ENCODE results near the gene CTDP1. TPM values are rescaled to one million over a fixed set of nuclear protein-coding genes. Genes with fewer than 3 reads are reported as not detected.

CTDP1 gene
- total RNA-seq, 1 experiment from 2014 or later = 14.7 TPM

DNA sequence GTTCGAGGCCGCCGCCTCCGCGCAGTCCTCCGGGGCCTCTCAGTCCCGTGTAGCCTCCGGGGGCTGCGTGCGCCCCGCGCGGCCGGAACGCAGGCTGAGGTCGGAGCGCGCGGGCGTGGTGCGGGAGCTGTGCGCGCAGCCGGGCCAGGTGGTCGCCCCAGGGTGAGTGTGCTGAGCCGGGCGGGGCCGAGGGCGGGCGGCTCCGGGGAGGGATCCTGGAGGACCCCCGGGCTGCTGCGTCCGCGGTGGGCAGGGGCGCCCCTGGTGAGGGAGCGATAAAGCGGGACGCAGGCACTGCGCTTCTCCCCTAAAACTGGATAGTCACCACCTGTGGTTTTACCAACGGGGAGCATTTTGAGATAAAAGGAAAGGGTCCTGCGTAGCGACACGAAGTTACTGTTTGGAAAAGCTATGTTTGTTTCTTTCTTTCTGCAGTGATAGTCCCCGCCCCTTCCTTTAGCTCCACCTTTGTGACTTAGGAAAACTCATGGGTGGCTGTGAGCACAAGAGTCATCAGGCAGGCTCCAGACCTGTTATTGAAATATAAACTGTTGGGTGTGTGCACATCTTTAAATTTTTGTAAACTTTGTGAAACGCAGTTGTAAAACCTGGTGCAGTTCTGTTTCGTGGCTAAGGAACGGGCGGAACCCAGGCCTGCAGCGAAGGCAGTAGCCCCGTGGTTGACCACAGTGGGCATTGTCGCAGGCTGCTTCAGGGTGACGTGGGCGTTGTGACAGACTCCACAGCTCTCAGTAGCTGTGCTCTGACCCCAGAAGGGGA lies 687 bp downstream of the CTDP1 start:
- in situ Hi-C loops (cut with HindIII; ENCODE audit: low pct_unique_long_range_greater_than_20kb, low sequenced_read_pairs) = no loop called here
- DNase-seq (ENCODE audit: low read depth) = peak; percentile 47

DNA sequence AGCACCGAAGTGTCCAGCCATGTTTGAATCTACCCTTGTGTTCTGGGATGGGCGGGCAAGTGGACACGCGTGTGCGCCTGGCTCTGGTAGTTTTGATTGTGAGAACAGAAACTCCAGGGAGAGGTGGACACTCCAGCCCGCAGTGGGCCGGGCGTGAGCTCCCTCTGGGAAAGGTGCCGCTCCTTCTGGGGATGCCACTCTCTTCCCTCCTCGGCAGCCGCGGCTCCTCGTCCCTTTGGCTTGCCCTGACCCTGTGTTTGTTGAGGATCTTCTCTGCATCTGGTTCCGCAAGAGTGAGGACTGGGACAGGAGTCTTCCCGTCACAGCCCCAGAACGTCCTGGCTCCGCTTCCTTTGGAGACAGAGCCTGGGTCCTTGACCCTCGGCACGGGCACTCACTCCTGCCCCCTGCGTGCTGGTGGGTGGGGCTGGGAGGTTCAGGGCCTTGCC lies 1.3 kb downstream of the CTDP1 start:
- no peak for DNase-seq (ENCODE audit: low read depth)
- in situ Hi-C loops (cut with HindIII; ENCODE audit: low pct_unique_long_range_greater_than_20kb, low sequenced_read_pairs) = no loop called here

DNA sequence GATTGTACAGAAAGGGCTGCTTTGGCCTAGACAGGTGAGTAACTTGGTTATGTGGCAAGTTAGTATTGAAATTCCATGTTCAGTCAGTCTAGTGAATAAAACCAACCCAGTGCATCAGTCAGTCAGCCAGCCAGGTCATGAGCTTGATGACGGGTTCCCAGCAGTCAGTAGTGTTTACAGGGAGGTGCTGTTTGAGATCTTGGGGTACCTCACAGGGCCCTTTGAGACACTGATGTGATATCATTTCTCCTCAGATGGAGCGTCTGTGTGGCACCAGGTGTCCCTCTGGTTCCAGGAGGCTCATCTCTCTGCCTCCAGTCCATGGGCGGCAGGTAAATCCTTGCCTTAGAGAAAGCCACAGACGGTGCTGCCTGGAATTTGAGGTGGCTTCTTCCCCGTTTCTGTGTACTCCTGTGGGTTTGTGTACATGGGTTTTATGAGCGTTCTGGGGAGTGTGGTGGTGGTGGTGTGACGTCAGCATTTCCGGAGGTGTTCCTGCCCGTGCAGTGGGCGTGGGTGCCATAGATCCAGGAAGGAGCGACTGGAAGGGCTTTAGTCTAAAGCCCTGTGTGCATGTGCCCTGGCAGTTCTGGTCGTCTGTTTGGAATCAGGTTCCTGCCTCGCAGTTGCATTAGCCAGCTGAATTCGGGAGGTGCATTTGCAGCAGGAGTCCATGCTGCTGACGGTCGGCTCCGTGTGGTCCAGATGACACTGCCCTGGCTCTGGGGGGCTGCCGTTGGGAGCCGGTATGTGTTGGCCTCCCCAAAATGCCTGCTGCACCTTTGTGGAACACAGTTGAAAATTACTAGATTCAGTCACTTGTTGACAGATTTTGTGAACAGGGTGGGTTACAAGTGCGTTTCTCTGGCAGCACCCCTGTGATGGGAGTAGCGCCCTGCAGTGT lies 2.1 kb downstream of the CTDP1 start:
- in situ Hi-C loops (cut with HindIII; ENCODE audit: low pct_unique_long_range_greater_than_20kb, low sequenced_read_pairs) = no loop called here
- no peak for DNase-seq (ENCODE audit: low read depth)

DNA sequence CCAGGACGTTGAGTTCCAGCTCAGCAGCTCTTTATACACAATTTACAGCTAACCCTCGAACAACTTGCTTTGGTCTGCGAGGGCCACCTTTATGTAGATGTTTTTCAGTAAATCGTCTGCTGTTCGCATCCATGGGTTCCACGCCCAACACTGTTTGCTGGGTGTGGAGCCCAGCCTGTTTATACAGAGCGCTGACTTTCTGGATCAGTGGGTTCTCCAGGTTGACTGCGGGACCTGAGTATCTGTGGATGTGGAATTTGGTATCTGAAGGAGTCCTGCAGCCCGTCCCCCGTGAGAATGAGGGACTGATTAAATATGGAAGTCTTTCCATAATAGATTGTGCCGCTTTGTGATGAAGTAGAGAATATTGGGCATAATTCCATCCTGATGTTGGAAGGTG lies 2.9 kb downstream of the CTDP1 start:
- in situ Hi-C loops (cut with HindIII; ENCODE audit: low pct_unique_long_range_greater_than_20kb, low sequenced_read_pairs) = no loop called here
- no peak for DNase-seq (ENCODE audit: low read depth)

DNA sequence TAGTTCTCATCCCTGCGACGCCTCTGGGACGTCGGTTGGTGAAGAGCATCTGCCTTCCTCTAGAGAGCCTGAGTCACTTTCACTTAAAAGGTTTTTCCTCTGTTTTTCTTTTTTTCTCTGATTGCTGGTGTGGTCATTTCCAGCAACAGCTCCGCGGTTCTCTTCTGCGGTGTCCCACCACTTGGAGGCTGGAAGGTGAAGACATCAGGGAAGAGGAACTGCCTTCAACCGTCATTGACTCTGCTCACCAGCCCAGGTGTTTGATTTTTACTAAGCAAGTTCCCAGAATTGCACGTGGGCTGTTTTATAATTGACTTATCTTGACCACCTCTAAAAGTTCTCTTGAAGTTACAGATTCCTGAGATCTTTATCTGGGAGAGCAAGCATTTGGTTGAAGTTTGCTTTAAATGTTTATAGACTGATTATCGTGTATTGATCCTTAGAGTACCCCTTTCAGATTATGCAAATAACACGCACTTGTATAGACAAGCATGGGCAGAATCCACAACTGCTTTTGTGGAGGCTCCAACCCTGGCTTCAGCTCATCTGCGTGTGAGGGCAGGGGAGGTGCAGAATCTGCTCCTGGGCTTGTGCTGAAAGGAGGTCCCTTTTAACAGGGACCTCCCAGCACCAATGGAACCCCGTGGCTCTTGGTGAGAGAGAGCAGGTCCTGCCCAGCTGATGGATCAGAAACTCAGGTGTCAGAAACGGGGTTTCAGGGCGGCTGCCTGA lies 3.5 kb downstream of the CTDP1 start:
- in situ Hi-C loops (cut with HindIII; ENCODE audit: low pct_unique_long_range_greater_than_20kb, low sequenced_read_pairs) = no loop called here
- no peak for DNase-seq (ENCODE audit: low read depth)

DNA sequence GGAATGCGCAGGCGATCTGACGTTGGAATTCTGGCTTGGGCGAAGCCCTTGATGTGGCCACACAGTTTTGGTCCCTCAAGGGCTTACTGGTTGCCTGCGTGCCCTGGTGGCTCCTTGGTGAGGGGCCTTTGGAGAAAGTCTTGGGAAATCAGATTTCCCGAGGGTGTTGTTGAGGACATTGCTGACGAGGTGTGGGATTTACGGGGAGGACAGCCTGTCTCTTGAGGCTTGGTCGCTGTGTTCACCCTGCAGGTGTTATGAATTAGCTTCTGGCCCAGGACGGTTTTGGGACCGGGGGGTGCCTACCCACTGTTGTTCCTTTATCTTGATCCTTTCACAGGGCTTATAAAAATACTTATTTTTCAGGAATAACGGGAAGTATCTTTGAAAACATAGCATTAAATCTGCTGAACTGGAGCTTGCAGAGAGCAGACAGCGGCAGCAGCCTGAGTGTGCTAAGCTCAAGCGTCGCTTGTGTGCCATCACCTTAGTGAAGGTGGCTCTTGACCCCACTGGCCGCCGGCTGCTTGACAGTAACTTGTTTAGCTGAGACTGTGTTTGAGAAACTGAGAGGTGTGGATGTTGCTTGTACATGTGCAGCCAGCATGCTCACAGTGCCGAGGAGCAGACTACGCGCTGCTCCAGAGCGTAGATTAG lies 4.2 kb downstream of the CTDP1 start:
- in situ Hi-C loops (cut with HindIII; ENCODE audit: low pct_unique_long_range_greater_than_20kb, low sequenced_read_pairs) = no loop called here
- no peak for DNase-seq (ENCODE audit: low read depth)

DNA sequence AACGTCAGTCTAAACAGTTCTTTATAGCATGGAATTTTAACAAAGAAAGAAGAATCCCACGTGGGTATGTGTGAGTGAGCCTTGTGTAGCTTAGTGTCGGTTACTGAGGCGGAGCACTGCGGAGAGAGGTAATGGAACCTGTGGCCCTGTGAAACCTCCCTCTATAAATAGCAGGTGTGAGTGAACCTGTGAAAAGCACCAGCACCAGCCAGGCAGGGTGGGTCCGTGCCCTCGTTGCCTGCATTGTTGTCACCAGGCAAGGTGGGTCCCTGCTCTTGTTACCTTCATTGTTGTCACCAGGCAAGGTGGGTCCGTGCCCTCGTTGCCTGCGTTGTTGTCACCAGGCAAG lies 4.7 kb downstream of the CTDP1 start:
- in situ Hi-C loops (cut with HindIII; ENCODE audit: low pct_unique_long_range_greater_than_20kb, low sequenced_read_pairs) = no loop called here
- DNase-seq (ENCODE audit: low read depth) = no peak

DNA sequence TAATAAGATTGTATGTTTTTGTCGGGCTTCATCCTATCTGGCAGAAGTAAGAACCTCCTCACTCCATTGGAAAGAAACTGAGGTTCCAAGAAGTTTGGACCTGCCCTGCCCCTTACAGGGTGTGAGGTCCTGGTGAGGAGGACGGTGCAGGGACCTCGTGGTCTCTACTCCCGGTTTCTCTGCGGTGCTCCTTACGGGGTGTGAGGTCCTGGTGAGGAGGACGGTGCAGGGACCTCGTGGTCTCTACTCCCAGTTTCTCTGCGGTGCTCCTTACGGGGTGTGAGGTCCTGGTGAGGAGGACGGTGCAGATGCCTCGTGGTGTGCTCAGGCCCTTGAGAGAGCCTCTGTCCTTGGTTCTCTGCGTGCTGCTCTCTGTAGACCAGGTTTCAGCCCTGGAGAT lies 5.2 kb downstream of the CTDP1 start:
- DNase-seq (ENCODE audit: low read depth) = no peak
- in situ Hi-C loops (cut with HindIII; ENCODE audit: low pct_unique_long_range_greater_than_20kb, low sequenced_read_pairs) = no loop called here

DNA sequence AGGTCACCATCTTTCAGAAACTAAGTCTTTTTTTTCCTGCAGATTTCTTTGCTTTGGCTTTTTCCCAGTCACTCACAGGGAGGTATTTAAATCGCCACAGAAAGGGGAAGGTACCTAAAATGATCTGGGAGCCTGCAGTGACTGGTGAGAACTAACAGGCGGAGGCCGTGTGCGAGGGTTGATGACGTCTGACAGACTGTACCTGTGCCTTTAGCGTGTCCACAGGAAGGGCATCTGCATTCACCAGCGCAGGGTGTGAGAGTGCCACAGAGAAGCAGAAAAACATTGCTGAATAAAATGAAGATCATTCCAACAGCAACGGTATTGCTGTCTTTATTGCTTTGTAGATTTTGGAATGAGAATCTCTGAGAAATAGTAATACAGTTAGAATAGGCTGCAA lies 5.7 kb downstream of the CTDP1 start:
- DNase-seq (ENCODE audit: low read depth) = no peak
- in situ Hi-C loops (cut with HindIII; ENCODE audit: low pct_unique_long_range_greater_than_20kb, low sequenced_read_pairs) = no loop called here

DNA sequence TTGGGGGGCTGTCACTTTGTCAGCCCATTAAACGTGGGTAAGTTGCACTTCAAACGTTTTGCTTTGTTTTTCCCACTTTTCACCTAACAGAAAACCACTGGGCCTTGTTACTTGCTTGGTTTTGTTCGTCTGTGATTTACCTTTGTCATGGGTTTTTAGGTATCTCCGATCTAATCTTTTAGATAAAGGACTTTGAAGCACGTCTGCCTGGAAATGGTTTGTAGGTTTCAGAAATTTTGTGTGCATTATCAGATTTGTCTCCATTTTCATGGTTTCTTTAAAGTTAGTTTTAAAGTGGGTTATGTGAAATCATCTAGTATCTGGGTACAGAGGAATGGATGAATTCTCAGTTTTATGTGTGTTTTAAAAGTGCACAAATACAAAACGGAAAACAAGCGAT lies 6.4 kb downstream of the CTDP1 start:
- in situ Hi-C loops (cut with HindIII; ENCODE audit: low pct_unique_long_range_greater_than_20kb, low sequenced_read_pairs) = no loop called here
- no peak for DNase-seq (ENCODE audit: low read depth)

DNA sequence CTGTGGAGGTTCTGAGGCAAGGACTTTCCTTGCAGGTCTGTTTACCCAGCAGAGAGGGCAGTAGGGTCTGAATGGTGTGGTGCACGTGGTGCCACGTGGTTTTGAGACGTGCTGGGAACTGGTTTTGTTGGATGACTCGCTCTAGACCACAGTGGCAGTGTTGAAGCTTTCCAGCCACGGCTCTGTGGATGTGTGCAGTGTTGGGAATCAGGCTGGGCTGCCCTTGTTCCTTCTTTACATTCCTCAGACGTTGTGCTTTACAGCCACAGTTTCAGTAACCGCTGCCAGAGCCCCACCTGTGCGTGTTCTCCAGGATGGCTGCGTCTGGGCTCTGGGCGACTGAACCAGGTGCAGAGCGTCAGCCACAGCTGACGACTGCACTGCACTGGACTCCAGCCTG lies 8.2 kb downstream of the CTDP1 start:
- peak; percentile 3 for DNase-seq (ENCODE audit: low read depth)
- in situ Hi-C loops (cut with HindIII; ENCODE audit: low pct_unique_long_range_greater_than_20kb, low sequenced_read_pairs) = no loop called here

DNA sequence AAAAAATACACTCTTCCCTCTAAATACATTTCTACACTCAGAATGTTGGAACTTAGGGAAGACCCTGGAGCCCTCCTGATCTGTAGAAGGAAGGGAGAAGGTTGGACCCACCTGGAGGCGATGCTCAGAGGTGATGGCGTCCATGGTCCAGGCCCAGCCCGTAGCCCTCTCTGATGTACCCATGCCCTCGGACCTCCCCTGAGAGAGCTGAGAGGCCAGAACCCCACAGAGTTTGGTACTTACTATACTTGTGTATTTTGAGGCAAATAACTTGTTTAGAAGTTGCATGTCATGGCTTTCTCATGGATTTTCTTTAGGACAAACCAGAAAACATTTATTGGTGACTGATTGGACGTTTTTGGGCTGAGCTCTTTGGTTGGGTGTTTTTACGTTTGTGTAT lies 10.5 kb downstream of the CTDP1 start:
- DNase-seq (ENCODE audit: low read depth) = no peak
- in situ Hi-C loops (cut with HindIII; ENCODE audit: low pct_unique_long_range_greater_than_20kb, low sequenced_read_pairs) = no loop called here

DNA sequence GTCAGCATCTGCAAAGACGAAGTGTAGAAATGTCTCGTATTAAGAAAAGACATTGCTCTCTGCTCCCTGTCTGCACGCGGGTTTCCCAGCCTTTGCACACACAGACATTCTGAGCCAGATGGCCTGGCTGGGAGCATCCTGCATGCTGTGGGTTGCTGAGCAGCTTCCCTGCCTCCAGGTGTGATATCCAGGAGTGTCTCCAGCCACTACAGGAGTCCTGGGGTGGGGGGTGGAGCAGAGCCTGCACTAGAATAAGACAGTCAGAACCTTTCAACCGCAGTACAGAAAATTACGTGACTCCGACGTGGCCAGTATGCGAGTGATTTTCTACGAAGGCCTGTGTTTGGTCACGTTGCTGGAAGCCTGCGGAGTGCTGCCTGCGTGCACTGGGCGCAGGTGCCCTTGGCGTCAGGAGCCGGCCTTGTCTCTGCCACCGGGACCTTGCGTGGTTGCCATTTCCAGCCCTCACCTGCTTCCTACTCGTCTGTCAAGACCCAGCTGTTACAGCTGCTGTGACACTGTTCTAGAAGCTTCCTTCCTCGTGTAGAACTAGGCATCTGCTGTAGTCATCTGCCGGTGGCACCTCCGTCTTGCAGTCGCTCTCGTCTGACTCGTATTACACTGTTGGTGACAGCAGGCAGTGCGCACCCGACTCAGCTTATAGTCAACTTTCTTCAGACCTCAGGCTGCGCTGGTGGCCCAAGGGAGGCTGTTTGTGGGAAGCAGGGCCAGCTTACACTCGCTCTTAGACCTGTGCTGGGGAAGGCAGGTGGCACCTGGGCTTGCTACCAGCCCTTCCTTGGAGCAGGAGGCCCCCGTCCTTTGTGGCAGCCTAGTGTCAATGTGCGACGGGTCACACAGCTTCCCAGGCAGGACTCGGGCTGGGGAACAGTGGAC lies 11.2 kb downstream of the CTDP1 start:
- no peak for DNase-seq (ENCODE audit: low read depth)
- in situ Hi-C loops (cut with HindIII; ENCODE audit: low pct_unique_long_range_greater_than_20kb, low sequenced_read_pairs) = no loop called here

DNA sequence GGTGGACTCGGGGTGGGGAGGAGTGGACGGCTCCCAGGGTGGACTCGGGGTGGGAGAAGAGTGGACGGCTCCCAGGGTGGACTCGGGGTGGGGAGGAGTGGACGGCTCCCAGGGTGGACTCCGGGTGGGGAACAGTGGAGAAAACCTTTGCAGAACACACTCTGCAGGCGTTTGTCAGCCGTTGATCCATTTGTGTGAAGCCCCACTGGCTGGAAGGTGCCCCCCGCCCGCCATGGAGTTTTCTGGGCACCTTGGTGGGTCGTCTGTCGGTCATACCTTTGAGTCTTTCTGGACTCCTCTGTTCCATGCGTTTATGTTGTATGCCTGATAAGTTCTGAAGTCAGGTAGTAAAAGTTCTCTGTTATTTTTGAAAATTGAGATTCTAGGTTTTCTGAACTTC lies 12.5 kb downstream of the CTDP1 start:
- in situ Hi-C loops (cut with HindIII; ENCODE audit: low pct_unique_long_range_greater_than_20kb, low sequenced_read_pairs) = no loop called here

DNA sequence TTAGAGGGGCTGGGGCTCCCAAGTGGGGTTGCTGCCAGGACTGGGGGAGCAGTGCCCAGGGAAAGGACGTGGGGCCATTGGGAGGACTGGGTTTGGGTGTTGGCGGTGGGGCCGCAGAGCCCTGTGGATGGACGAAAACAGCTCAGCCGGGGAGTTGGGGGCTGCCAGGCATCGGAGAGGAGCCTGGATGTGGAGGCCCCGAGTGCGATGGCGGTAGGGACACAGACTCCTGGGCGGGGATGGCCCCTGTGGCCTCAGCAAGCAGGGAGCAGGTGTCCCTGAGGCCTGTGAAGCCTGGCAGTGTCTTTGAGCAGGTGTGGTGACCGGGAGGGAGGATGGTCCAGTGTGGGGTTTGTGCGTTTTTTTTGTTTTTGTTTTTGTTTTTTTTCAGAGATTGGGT lies 13.3 kb downstream of the CTDP1 start:
- in situ Hi-C loops (cut with HindIII; ENCODE audit: low pct_unique_long_range_greater_than_20kb, low sequenced_read_pairs) = no loop called here

More for the DNA sequence above, 12.5 kb downstream of the CTDP1 start:
- no peak for DNase-seq (ENCODE audit: low read depth)

DNA sequence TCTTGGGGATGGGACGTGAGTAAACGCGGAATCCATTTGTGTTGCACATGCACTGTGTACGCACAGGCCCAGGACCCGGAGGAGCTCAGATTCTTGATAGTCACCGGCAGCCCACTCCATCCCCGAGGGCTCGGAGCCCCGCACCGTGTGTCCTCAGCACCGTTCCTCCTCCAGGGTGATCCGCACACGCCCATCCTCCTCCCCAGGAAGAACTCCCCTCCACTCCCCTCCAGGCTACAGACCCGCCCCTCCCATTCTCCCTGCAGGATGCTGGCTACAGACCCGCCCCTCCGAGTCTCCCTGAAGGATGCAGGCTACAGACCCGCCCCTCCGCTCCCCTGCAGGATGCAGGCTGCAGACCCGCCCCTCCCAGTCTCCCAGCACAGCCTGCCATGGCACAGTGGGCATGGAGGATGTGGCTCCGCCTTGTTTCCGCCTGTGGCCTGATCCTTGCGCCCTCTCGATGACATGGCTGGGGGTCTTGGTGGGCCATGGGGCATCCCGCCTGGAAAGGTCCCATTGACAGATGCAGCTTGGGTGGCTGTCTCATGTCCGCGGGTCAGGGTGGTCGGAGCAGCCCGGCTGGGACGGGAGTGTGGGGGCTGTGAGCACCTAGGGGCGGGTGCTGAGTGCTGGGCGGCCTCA lies 14.1 kb downstream of the CTDP1 start:
- in situ Hi-C loops (cut with HindIII; ENCODE audit: low pct_unique_long_range_greater_than_20kb, low sequenced_read_pairs) = no loop called here
- no peak for DNase-seq (ENCODE audit: low read depth)

More for the DNA sequence above, 13.3 kb downstream of the CTDP1 start:
- DNase-seq (ENCODE audit: low read depth) = no peak

Data from Caki2 (cell line).